Measurements from ENCODE around the gene CNTN4.

GRCh38 chr3:2595486-2595885 lies 496.8 kb downstream of the CNTN4 start:
- TF ChIP-seq CTCF (IDR thresholded peaks at IDR 0.05) = no peak
- TF ChIP-seq POLR2A (IDR thresholded peaks at IDR 0.05) = no peak
- no peak for TF ChIP-seq POLR2AphosphoS5 (IDR thresholded peaks at IDR 0.05)

Measured in breast epithelium (tissue), 3 donors.